SJSA1 (cell line): ENCODE data around the gene ETV6. TPM values are rescaled to one million over a fixed set of nuclear protein-coding genes. Genes with fewer than 3 reads are reported as not detected.

ENCODE experiments used
- DNase-seq, 2 experiments: peaks; one replicate each; pipeline ENCODE4 v3.0.0-alpha.2; 2015 to 2020; ENCODE audit warnings: low spot score in 2 of 2, low read depth in 1 of 2
- H3K27ac ChIP-seq: fragments of 250-450 bp; sonication (Bioruptor Pico); 2 replicates; pipeline ENCODE4 v1.5.1; 2020; ENCODE audit warnings: mild to moderate bottlenecking, moderate library complexity
- H3K27me3 ChIP-seq: fragments of 250-450 bp; sonication (Bioruptor Pico); replicated peaks from 2 replicates; pipeline ENCODE4 v1.5.1; 2020; ENCODE audit warnings: mild to moderate bottlenecking, moderate library complexity
- H3K36me3 ChIP-seq: fragments of 250-450 bp; sonication (Bioruptor Pico); 2 replicates; pipeline ENCODE4 v1.5.1; 2020; ENCODE audit warnings: mild to moderate bottlenecking
- H3K4me1 ChIP-seq: fragments of 250-450 bp; sonication (Bioruptor Pico); replicated peaks from 2 replicates; pipeline ENCODE4 v1.6.1; 2021; ENCODE audit warnings: mild to moderate bottlenecking
- H3K4me3 ChIP-seq: fragments of 250-450 bp; sonication (Bioruptor Pico); 2 replicates; pipeline ENCODE4 v1.5.1; 2020; ENCODE audit warnings: mild to moderate bottlenecking
- H3K9me3 ChIP-seq: fragments of 250-450 bp; sonication (Bioruptor Pico); replicated peaks from 2 replicates; pipeline ENCODE4 v1.5.1; 2020; ENCODE audit warnings: mild to moderate bottlenecking
- total RNA-seq: library from RNA; depleted of rRNA; stranded (reverse); fragments of >200 nt; shearing (Covaris generic); gene quantifications from 2 replicates; pipeline ENCODE4 v1.2.3, GENCODE V29; 2014

Gene ETV6
- total RNA-seq, 1 experiment from 2014 or later = 8.0 TPM

- DNase-seq = no peak
- peak overlapping the region; percentile 95 for H3K27ac ChIP-seq
- H3K9me3 ChIP-seq = no peaks in the 10 kb centered on the region
- H3K27me3 ChIP-seq = no peaks in the 10 kb centered on the region
- peaks cover 5% of the 10 kb centered on the region for H3K36me3 ChIP-seq
- H3K4me3 ChIP-seq = no peak overlapping the region
- H3K4me1 ChIP-seq = peaks cover 52% of the 10 kb centered on the region
These were observed 112.5 kb downstream of the ETV6 start for GRCh38 chr12:11761869-11762567.

GRCh38 chr12:11762723-11763326 lies 113.4 kb downstream of the ETV6 start:
- peaks cover 52% of the 10 kb centered on the region for H3K4me1 ChIP-seq
- peak in 1 of 2 experiments; percentile 63 for DNase-seq

DNA sequence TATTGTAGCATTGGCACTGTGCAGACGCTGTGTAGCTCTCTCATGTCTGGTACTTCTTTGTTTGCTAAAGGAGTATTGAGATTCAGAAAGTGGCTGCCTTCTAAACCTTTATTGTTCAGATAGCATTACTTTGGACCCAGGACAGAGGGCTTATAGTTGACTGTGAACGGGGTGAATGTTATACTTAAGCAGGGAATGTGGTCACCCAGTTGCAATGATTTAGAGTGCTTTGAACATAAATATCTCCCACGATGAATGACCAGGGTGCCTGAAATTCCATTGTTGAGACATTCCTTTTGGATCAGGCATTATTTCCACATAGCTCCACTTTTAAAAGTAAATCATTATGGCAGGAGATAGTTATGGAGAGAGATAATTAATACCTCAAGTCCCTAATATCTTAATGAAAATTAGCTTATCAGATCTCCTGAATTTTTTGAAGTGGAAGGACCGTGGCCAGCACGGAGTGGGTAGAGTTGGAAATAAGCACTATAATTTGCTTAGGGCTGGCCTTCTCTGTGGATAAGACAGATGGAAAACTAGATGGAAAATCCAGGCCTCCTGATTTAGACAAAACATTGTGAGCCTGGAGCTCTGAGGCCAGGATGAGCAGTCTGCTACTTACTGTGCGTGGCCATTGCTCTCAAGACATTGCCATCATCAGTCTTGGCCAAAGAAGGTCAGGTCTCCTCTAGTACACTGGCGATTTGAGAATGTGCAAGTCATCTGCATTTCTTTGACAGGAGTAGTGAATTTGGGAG lies 114.5 kb downstream of the ETV6 start:
- H3K4me3 ChIP-seq = no peak overlapping the region

More at GRCh38 chr12:11762723-11763326, 113.4 kb downstream of the ETV6 start:
- Histone ChIP-seq H3K36me3 (peaks cover 5% of the 10 kb centered on the region), H3K27me3 (no peaks in the 10 kb centered on the region), H3K27ac (peak overlapping the region; percentile 95), H3K9me3 (no peaks in the 10 kb centered on the region), H3K4me3 (no peak overlapping the region)

DNA sequence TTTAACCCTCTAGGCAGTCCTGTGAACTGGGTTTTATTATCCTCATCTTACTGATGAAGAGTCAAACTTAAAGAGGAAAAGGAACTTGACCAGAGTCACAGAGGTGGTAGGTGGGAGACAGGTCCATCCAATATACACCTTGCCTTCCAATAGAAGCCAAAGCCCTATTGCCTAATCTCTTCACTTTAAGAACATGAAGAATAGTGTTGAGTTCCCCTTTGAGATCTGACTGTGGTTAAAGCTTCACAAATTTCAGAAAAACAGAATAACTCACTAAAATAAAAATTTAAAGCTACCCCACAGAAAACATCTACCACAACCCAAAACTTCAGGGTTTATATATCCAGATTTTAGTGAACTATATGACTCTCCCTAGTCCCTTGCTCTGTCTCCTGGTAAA lies 115.4 kb downstream of the ETV6 start:
- Histone ChIP-seq H3K9me3 (no peaks in the 10 kb centered on the region), H3K27ac (peak overlapping the region; percentile 95), H3K4me1 (peaks cover 52% of the 10 kb centered on the region), H3K36me3 (peaks cover 5% of the 10 kb centered on the region), H3K27me3 (no peaks in the 10 kb centered on the region), H3K4me3 (no peak overlapping the region)
- DNase-seq = no peak

More for the DNA sequence above, 114.5 kb downstream of the ETV6 start:
- Histone ChIP-seq H3K9me3 (no peaks in the 10 kb centered on the region), H3K27me3 (no peaks in the 10 kb centered on the region), H3K27ac (peak overlapping the region; percentile 95), H3K36me3 (peaks cover 5% of the 10 kb centered on the region), H3K4me1 (peaks cover 52% of the 10 kb centered on the region)
- peak; percentile 70 to 89 for DNase-seq

GRCh38 chr12:11765421-11765816 lies 115.9 kb downstream of the ETV6 start:
- Histone ChIP-seq H3K4me1 (peaks cover 52% of the 10 kb centered on the region), H3K27ac (peak overlapping the region; percentile 95; the same call in 1 of the 2 replicates), H3K36me3 (peaks cover 5% of the 10 kb centered on the region), H3K9me3 (no peaks in the 10 kb centered on the region), H3K27me3 (no peaks in the 10 kb centered on the region), H3K4me3 (no peak overlapping the region)
- DNase-seq = no peak

GRCh38 chr12:11765817-11766794 lies 116.6 kb downstream of the ETV6 start:
- peak overlapping the region; percentile 11; the same call in 1 of the 2 replicates for H3K27ac ChIP-seq
- H3K4me1 ChIP-seq = peaks cover 52% of the 10 kb centered on the region
- no peak overlapping the region for H3K4me3 ChIP-seq
- no peaks in the 10 kb centered on the region for H3K9me3 ChIP-seq
- DNase-seq = no peak
- H3K27me3 ChIP-seq = no peaks in the 10 kb centered on the region
- peaks cover 7% of the 10 kb centered on the region for H3K36me3 ChIP-seq

DNA sequence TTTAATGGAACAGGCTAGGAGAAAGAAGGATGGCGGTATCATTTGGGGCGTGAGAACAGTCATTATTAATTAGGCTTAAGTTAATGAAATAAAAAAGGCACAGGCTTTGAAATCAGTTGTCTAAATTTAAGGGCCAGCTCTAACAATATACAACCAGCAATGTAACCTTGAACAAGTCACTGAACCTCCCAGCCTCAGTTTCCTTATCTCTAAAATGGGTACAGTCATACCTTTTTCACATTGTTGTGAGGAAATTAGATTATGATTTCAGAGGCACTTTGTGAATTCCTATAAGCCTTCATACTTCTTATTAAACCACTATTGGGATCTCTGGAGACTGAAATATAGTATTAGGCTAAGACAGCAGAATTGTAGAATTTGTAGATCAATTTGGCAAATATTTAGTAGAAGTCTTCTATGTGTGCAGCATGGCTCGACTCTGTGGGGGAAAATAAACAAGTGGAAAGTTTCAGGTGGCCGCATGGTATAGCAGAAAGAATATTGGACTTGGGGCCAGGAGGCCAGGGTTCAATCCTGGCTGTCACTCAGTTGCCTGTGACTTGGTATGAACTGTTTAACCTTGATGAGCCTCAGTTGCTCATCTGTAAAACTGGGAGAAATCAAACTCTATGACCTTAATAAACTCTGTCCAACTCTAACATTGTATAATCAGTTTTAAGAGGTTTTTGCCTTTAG lies 117.7 kb downstream of the ETV6 start:
- no peak overlapping the region for H3K4me3 ChIP-seq
- no peak overlapping the region for H3K27ac ChIP-seq

GRCh38 chr12:11767798-11768197 lies 118.3 kb downstream of the ETV6 start:
- Histone ChIP-seq H3K27me3 (no peaks in the 10 kb centered on the region), H3K27ac (no peak overlapping the region), H3K4me1 (peaks cover 48% of the 10 kb centered on the region)

More for the DNA sequence above, 117.7 kb downstream of the ETV6 start:
- Histone ChIP-seq H3K36me3 (peaks cover 6% of the 10 kb centered on the region; the same call in 1 of the 2 replicates), H3K9me3 (no peaks in the 10 kb centered on the region), H3K27me3 (no peaks in the 10 kb centered on the region), H3K4me1 (peaks cover 51% of the 10 kb centered on the region)
- DNase-seq = no peak

DNA sequence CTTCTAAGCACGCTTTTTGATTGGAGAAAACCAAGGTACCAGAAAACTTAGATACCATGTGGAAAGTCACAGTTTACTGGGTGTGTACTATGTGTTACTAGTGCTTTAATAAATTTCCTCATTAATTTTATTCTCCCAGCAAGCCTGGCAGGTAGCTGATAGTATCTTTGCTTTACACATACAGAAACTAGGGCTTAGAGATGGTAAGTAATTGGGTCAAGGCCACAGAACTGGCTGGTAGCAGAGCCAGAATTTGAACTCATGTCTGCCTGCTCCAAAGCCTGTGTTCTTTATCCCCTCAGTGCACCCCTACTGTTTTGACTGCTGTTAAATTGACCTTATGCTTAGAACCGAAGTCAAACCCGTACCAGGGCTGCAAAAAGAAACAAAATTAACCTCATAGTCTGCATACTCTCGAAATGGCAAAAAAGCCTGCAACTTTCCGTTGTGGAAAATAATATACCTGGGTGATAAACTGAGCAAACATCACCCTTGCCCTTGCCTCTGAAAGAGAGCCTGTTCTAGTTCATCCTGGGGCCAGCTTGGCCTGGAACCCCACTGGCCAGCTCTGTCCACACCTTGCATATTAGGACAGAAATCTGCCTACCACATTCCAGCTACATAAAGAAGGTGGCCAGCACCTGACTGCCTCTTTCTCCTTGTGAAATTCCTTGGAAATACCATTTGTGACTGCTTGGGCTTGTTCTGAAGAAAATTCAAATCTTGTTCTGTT lies 118.9 kb downstream of the ETV6 start:
- DNase-seq = no peak
- no peaks in the 10 kb centered on the region for H3K9me3 ChIP-seq
- no peaks in the 10 kb centered on the region for H3K27me3 ChIP-seq

More at GRCh38 chr12:11767798-11768197, 118.3 kb downstream of the ETV6 start:
- Histone ChIP-seq H3K9me3 (no peaks in the 10 kb centered on the region), H3K4me3 (no peak overlapping the region), H3K36me3 (peaks cover 6% of the 10 kb centered on the region; the same call in 1 of the 2 replicates)
- no peak for DNase-seq

DNA sequence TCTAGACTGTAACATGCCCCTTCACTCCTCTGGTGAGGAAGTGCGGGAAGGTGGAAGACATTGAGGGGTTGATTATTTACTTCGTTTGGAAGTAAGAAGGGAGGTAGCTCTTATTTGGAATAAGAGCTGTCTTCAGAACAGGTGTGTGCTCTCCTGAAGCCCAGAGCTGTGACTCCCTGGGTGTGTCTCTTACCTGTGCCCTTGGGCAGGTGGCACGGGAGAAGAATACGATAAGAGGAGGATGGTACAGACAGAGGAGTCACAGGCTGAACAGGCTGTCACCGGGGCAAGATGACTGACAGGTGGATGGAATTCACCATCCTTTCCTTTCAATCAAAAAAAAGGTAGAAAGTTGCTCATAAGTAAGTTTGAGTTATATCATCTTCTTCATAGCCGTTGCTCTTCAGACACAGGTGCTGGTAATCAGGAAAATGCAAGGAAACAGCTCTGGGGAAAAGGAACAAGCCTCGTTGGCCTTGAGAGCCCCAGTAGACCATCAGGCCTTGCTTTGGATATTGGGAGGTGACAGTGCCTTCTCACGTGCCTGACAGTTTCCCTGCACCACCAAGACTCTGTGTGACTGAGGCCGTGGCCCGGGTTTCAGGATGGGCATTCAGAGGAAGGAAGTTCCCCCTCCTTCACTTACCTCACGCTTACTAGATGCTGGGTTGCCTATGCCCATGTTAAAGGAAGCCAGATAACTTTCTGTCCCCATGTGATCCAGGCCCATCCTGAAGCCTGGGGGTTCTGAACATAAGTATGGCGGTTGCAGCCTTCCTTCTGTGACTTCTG lies 120.4 kb downstream of the ETV6 start:
- no peaks in the 10 kb centered on the region for H3K27me3 ChIP-seq
- H3K9me3 ChIP-seq = no peaks in the 10 kb centered on the region
- peaks cover 6% of the 10 kb centered on the region; the same call in 1 of the 2 replicates for H3K36me3 ChIP-seq
- DNase-seq = no peak
- H3K4me1 ChIP-seq = peaks cover 28% of the 10 kb centered on the region
- no peak overlapping the region for H3K27ac ChIP-seq
- no peak overlapping the region for H3K4me3 ChIP-seq

More for the DNA sequence above, 118.9 kb downstream of the ETV6 start:
- Histone ChIP-seq H3K4me3 (no peak overlapping the region), H3K4me1 (peaks cover 42% of the 10 kb centered on the region), H3K27ac (no peak overlapping the region), H3K36me3 (peaks cover 6% of the 10 kb centered on the region; the same call in 1 of the 2 replicates)

DNA sequence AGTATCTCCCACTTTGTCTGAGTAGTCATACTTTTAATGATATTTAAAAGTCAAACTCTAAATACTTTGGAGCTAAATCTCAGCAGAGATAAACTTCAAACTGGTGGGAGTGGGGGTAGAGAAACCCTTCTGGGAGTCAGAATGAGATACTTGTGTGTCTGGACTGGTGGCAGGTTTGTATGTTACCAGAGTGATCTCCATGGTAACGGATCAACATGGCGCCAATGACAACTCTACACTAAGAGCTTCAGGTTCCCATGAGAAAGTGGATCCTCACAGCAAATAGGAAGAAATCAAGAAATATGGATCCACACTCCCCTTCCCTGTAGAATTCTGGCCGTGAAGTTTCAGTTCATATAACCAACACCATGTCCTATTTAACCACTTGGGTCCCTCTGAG lies 121.9 kb downstream of the ETV6 start:
- H3K27ac ChIP-seq = no peak overlapping the region
- no peaks in the 10 kb centered on the region for H3K9me3 ChIP-seq
- H3K27me3 ChIP-seq = no peaks in the 10 kb centered on the region
- peaks cover 6% of the 10 kb centered on the region; the same call in 1 of the 2 replicates for H3K36me3 ChIP-seq
- no peak for DNase-seq
- H3K4me3 ChIP-seq = no peak overlapping the region
- H3K4me1 ChIP-seq = peaks cover 14% of the 10 kb centered on the region
